CD4-positive, alpha-beta memory T cell (primary cell): ENCODE results near the gene SV2B. TPM values are rescaled to one million over a fixed set of nuclear protein-coding genes. Genes with fewer than 3 reads are reported as not detected.
A peak's percentile ranks its signal among the peaks of the same experiment; 100 is the strongest.

ENCODE experiments used
- CTCF ChIA-PET: fragments of 350-600 bp; sonication (Branson Sonifier 250); formaldehyde crosslinking; loops from one replicate; lab custom pipeline; 2021; ENCODE audit warnings: inconsistent platforms; ENCODE audit not compliant: partially characterized antibody; lab: Charles Lee
- POLR2A ChIA-PET: fragments of 350-600 bp; sonication (Branson Sonifier 250); formaldehyde crosslinking; loops from one replicate; lab custom pipeline; 2021; ENCODE audit not compliant: partially characterized antibody; lab: Charles Lee
- DNase-seq, 5 donors: peaks; one replicate each; pipeline versions ENCODE4 v3.0.0 to v3.0.0-alpha.2; 2020 to 2022; ENCODE audit warnings: mixed read lengths in 1 of 5
- H3K27ac ChIP-seq: one replicate; pipeline ENCODE4 v1.7.0; 2013; ENCODE audit warnings: low read depth, low read length
- H3K27me3 ChIP-seq: 2 replicates; pipeline ENCODE4 v1.7.0; 2013; ENCODE audit warnings: mild to moderate bottlenecking, low read length, moderate library complexity; ENCODE audit not compliant: insufficient read depth
- H3K36me3 ChIP-seq: 2 replicates; pipeline ENCODE4 v1.7.0; 2013; ENCODE audit warnings: mild to moderate bottlenecking, low read length, moderate library complexity; ENCODE audit not compliant: insufficient read depth
- H3K4me1 ChIP-seq: 2 replicates; pipeline ENCODE4 v1.7.0; 2013; ENCODE audit warnings: mild to moderate bottlenecking, low read length, moderate library complexity; ENCODE audit not compliant: insufficient read depth
- H3K4me3 ChIP-seq, 2 donors: one replicate each; pipeline ENCODE4 v1.7.0; 2013; ENCODE audit warnings: low read length in 2 of 2, mild to moderate bottlenecking in 1 of 2
- H3K9me3 ChIP-seq, 2 donors: one replicate each; pipeline ENCODE4 v1.7.0; 2013; ENCODE audit warnings: low read length in 2 of 2, control low read depth in 1 of 2; ENCODE audit not compliant: control insufficient read depth in 1 of 2
- H3K27ac Mint-ChIP-seq, 7 donors: one replicate each; pipeline ENCODE4 v1.8.0; 2020 to 2021; ENCODE audit warnings: mixed read lengths in 7 of 7, mild to moderate bottlenecking in 6 of 7, inconsistent platforms in 3 of 7, moderate library complexity in 3 of 7
- H3K27me3 Mint-ChIP-seq, 2 donors: one replicate each; pipeline ENCODE4 v1.8.0; 2020 to 2021; ENCODE audit warnings: mixed read lengths in 2 of 2
- H3K36me3 Mint-ChIP-seq, 2 donors: one replicate each; pipeline ENCODE4 v1.8.0; 2020 to 2021; ENCODE audit warnings: mixed read lengths in 2 of 2, inconsistent platforms in 1 of 2, mild to moderate bottlenecking in 1 of 2
- H3K4me1 Mint-ChIP-seq, 4 donors: one replicate each; pipeline ENCODE4 v1.8.0; 2020 to 2021; ENCODE audit warnings: mixed read lengths in 4 of 4, mild to moderate bottlenecking in 1 of 4
- H3K4me3 Mint-ChIP-seq, 8 donors: one replicate each; pipeline ENCODE4 v1.8.0; 2020 to 2021; ENCODE audit warnings: mixed read lengths in 8 of 8, mild to moderate bottlenecking in 7 of 8, moderate library complexity in 6 of 8, inconsistent platforms in 3 of 8
- H3K9me3 Mint-ChIP-seq, 8 donors: one replicate each; pipeline ENCODE4 v1.8.0; 2020 to 2021; ENCODE audit warnings: mixed read lengths in 8 of 8, mild to moderate bottlenecking in 5 of 8, inconsistent platforms in 3 of 8, moderate library complexity in 1 of 8
- intact Hi-C: fragments of 100-400 bp; cut with micrococcal nuclease; formaldehyde crosslinking; loops from one replicate; pipeline ENCODE4 v1.15.1; 2023
- polyA plus RNA-seq, 2 donors: library from polyadenylated mRNA; unstranded; fragments of 300-500 nt; fragmentation: Illumina TruSeq; gene quantifications; one replicate each; pipeline ENCODE4 v1.2.3, GENCODE V29; 2021
- total RNA-seq, 2 experiments: library from RNA; stranded (reverse); gene quantifications; one replicate each; pipeline ENCODE4 v1.2.3, GENCODE V29; 2021

Gene SV2B
- total and polyA plus RNA-seq, 4 experiments from 2014 or later: 0.03 TPM; not detected in 3

GRCh38 chr15:91289324-91289723 is 189.3 kb downstream of the SV2B start:
- POLR2A ChIA-PET: no interaction called here
- Mint-ChIP-seq H3K36me3 (no peaks in the 10 kb centered on the region), H3K4me1 (peaks cover 0 to 1% (median 0%) of the 10 kb centered on the region in 4 donors), H3K4me3 (no peak overlapping the region), H3K27ac (no peak overlapping the region), H3K27me3 (peaks cover 3 to 4% of the 10 kb centered on the region in 2 donors), H3K9me3 (no peaks in the 10 kb centered on the region)
- H3K36me3 ChIP-seq: no peaks in the 10 kb centered on the region
- CTCF ChIA-PET: interaction anchor here (2.5 kb wide), 1 partner anchor 13 kb away, joined by 11 read pairs; no protein-coding TSS in a partner anchor
- DNase-seq: no peak
- no peaks in the 10 kb centered on the region for H3K9me3 ChIP-seq
- no peaks in the 10 kb centered on the region for H3K4me1 ChIP-seq
- H3K27ac ChIP-seq: no peak overlapping the region
- H3K27me3 ChIP-seq: no peaks in the 10 kb centered on the region
- intact Hi-C loops: no loop called here
- no peak overlapping the region for H3K4me3 ChIP-seq

DNA sequence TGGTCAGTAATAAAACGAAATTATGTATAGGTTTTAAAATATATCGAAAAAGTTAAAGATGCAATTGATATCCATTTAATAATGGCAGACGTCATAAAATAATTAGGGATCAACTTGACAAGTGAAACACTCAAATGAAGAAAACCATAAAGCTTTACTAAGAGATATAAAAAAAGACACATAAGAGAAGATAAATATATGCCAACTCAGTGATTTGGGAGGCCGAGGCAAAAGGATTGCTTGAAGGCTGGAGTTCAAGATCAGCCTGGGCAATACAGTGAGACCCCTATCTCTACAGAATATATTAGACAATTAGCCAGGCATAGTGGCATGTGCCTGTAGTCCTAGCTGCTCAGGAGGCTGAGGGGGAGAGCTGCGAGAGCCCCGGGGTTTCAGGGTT is 190.5 kb downstream of the SV2B start:
- H3K36me3 ChIP-seq: no peaks in the 10 kb centered on the region
- ChIA-PET CTCF (interaction anchor here (1.3 to 2.5 kb wide), 2 partner anchors 12 to 19 kb away, joined by 3 to 11 read pairs; no protein-coding TSS in a partner anchor), POLR2A (no interaction called here)
- H3K4me3 ChIP-seq: no peak overlapping the region
- DNase-seq: no peak
- H3K27ac Mint-ChIP-seq: no peak overlapping the region
- no peak overlapping the region for H3K4me3 Mint-ChIP-seq
- H3K9me3 Mint-ChIP-seq: no peaks in the 10 kb centered on the region
- H3K4me1 ChIP-seq: no peaks in the 10 kb centered on the region
- H3K27me3 Mint-ChIP-seq: peaks cover 3 to 4% of the 10 kb centered on the region in 2 donors
- intact Hi-C loops: no loop called here
- H3K36me3 Mint-ChIP-seq: no peaks in the 10 kb centered on the region
- H3K27ac ChIP-seq: no peak overlapping the region
- H3K9me3 ChIP-seq: no peaks in the 10 kb centered on the region
- no peaks in the 10 kb centered on the region for H3K27me3 ChIP-seq
- H3K4me1 Mint-ChIP-seq: peaks cover 0 to 1% (median 0%) of the 10 kb centered on the region in 4 donors

DNA sequence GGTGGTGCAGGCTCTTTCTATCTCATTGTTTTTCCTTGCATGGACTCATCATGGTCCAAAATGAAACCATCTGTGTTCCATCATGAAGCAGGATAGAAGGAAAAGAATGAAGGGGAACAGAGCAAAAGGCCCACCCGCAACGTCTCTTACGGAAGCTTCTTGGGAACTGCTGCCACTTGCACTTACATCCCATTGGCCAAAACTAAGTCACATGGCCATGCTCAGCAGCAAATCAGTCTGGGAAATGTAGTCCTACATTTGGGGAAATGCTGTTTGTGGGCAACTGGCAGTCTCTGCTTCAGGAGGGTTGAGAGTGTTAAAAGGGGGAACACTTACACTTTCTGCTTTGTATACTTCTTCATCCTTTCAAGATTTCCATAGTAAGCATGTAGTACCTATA is 191.6 kb downstream of the SV2B start:
- no peak for DNase-seq
- peaks cover 0 to 1% (median 0%) of the 10 kb centered on the region in 4 donors for H3K4me1 Mint-ChIP-seq
- ChIA-PET CTCF (interaction anchor here (2.5 kb wide), 1 partner anchor 11 kb away, joined by 11 read pairs; no protein-coding TSS in a partner anchor), POLR2A (no interaction called here)
- no peak overlapping the region for H3K27ac ChIP-seq
- no peaks in the 10 kb centered on the region for H3K36me3 Mint-ChIP-seq
- H3K27me3 Mint-ChIP-seq: peaks cover 2 to 3% of the 10 kb centered on the region in 2 donors
- intact Hi-C loops: no loop called here
- H3K27ac Mint-ChIP-seq: no peak overlapping the region
- no peaks in the 10 kb centered on the region for H3K4me1 ChIP-seq
- no peak overlapping the region for H3K4me3 ChIP-seq
- no peaks in the 10 kb centered on the region for H3K9me3 Mint-ChIP-seq
- no peaks in the 10 kb centered on the region for H3K36me3 ChIP-seq
- H3K4me3 Mint-ChIP-seq: no peak overlapping the region
- no peaks in the 10 kb centered on the region for H3K9me3 ChIP-seq
- no peaks in the 10 kb centered on the region for H3K27me3 ChIP-seq

DNA sequence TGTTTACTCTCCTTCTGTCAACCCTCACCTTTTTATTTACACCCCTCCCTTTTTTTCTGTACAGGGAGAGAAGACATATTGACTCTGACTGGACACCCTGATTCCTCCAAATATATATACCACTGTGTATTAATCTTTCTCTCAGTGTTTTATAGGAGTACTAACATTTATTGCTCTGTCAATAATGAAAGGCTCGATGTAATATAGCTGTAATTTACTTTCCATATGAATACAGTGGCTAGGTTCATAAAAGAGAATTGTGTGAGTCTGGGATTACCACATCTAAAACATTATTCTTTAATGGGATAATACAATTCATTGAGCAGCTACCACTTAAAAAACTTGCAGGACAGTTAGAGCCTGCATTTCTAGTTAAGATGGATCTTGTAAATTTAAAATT is 194.3 kb downstream of the SV2B start:
- Histone ChIP-seq H3K27me3 (no peaks in the 10 kb centered on the region), H3K9me3 (no peaks in the 10 kb centered on the region), H3K4me3 (no peak overlapping the region), H3K27ac (no peak overlapping the region), H3K36me3 (no peaks in the 10 kb centered on the region), H3K4me1 (no peaks in the 10 kb centered on the region)
- Mint-ChIP-seq H3K4me3 (no peak overlapping the region), H3K27me3 (peaks cover 5 to 6% of the 10 kb centered on the region in 2 donors), H3K27ac (no peak overlapping the region), H3K9me3 (no peaks in the 10 kb centered on the region), H3K4me1 (peaks cover 0 to under 1% (median 0%) of the 10 kb centered on the region in 4 donors), H3K36me3 (no peaks in the 10 kb centered on the region)
- DNase-seq: no peak
- CTCF ChIA-PET: interaction anchor here (1.0 to 2.0 kb wide), 2 partner anchors 8 to 22 kb away, joined by 3 to 8 read pairs; no protein-coding TSS in a partner anchor
- POLR2A ChIA-PET: no interaction called here
- intact Hi-C loops: no loop called here

DNA sequence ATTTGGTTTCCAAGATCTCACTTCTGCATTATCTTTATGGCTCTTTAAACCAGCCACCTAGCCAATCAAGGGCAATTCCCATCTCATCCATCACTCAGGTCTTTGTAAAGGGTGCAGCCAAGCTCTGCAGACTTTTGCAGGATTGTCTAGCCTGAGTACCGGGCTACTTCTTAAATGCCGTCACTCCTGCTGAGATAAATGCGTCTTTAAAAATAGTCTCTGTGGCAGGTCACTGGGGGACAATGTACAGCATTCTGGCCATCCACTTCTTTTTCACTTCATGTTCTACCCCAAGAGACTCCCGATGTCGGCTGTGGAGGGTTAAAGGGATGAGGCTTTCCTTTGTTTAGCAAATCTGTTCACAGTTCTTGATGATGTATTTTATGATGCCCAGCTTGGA is 194.7 kb downstream of the SV2B start:
- peaks cover 4 to 5% of the 10 kb centered on the region in 2 donors for H3K27me3 Mint-ChIP-seq
- H3K36me3 ChIP-seq: no peaks in the 10 kb centered on the region
- no peak overlapping the region for H3K4me3 Mint-ChIP-seq
- no peaks in the 10 kb centered on the region for H3K27me3 ChIP-seq
- POLR2A ChIA-PET: no interaction called here
- CTCF ChIA-PET: interaction anchor here (2.0 kb wide), 1 partner anchor 22 kb away, joined by 8 read pairs; no protein-coding TSS in a partner anchor
- no peaks in the 10 kb centered on the region for H3K36me3 Mint-ChIP-seq
- H3K4me1 Mint-ChIP-seq: no peaks in the 10 kb centered on the region
- no peak overlapping the region for H3K27ac ChIP-seq
- intact Hi-C loops: no loop called here
- no peaks in the 10 kb centered on the region for H3K9me3 ChIP-seq
- no peaks in the 10 kb centered on the region for H3K4me1 ChIP-seq
- DNase-seq: no peak
- no peak overlapping the region for H3K27ac Mint-ChIP-seq
- no peak overlapping the region for H3K4me3 ChIP-seq
- no peaks in the 10 kb centered on the region for H3K9me3 Mint-ChIP-seq

GRCh38 chr15:91298101-91298500 is 198.0 kb downstream of the SV2B start:
- H3K27me3 ChIP-seq: no peaks in the 10 kb centered on the region
- Mint-ChIP-seq H3K36me3 (no peaks in the 10 kb centered on the region), H3K4me3 (no peak overlapping the region), H3K27me3 (peaks cover 6 to 7% of the 10 kb centered on the region in 2 donors), H3K27ac (no peak overlapping the region), H3K4me1 (peaks cover 3 to 6% (median 5%) of the 10 kb centered on the region in 4 donors), H3K9me3 (no peaks in the 10 kb centered on the region)
- H3K4me3 ChIP-seq: no peak overlapping the region
- H3K4me1 ChIP-seq: peaks cover 6% of the 10 kb centered on the region
- H3K36me3 ChIP-seq: no peaks in the 10 kb centered on the region
- no peaks in the 10 kb centered on the region for H3K9me3 ChIP-seq
- no peak for DNase-seq
- intact Hi-C loops: no loop called here
- no peak overlapping the region for H3K27ac ChIP-seq
- CTCF ChIA-PET: interaction anchor here (0.7 to 1.7 kb wide), 5 partner anchors 11 to 781 kb away, joined by 3 to 9 read pairs (median 5); no protein-coding TSS in a partner anchor
- POLR2A ChIA-PET: no interaction called here

DNA sequence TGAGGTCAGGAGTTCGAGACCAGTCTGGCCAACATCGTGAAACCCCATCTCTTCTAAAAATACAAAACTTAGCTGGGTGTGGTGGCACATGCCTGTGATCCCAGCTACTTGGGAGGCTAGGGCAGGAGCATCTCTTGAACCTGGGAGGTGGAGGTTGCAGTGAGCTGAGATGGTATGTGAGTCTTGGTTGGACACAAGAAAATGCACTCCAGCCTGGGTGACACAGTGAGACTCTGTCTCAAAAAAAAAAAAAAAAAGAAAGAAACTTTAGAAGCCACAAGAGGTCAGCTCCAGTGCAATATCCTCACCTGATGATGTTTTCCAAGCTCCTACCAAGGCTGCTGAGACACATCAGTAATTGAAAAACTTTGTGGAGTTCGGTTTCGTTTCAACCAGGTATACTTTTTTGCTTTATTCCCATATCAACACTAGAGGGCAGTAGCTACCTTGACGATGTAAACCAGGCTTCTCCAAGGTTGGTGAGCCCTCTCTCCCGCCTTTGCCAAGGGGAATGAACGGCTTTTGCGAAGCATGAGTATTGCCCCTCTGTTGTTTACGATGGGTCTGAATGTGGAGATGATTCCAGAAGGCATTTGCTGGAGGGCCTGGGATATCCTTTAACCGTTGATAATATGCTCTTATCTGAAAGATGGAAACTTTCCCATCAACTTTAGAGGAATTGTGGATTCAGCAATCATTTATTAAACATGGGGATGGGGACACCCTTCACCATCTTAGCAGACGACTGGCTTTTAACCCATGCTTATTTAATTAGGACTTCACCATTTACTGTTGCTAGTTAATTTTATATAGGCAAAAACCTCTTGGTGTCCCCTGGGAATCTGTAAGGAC is 202.8 kb downstream of the SV2B start:
- Mint-ChIP-seq H3K27me3 (peaks cover 2 to 6% of the 10 kb centered on the region in 2 donors), H3K4me3 (peak overlapping the region in 6 of 8 donors; percentile 40 to 76 (median 58)), H3K36me3 (no peaks in the 10 kb centered on the region), H3K9me3 (no peaks in the 10 kb centered on the region), H3K4me1 (peaks cover 21 to 46% (median 34%) of the 10 kb centered on the region in 4 donors), H3K27ac (peak overlapping the region in 4 of 7 donors; percentile 1 to 65 (median 32))
- Histone ChIP-seq H3K36me3 (no peaks in the 10 kb centered on the region), H3K4me1 (peaks cover 47% of the 10 kb centered on the region), H3K9me3 (no peaks in the 10 kb centered on the region), H3K4me3 (no peak overlapping the region), H3K27ac (no peak overlapping the region), H3K27me3 (no peaks in the 10 kb centered on the region)
- intact Hi-C loops: loop anchor here (1.0 to 10.0 kb wide), 7 partner anchors 122 to 774 kb away; partner anchors contain the start of gene SLCO3A1
- ChIA-PET POLR2A (interaction anchor here (0.7 kb wide), 1 partner anchor 390 kb away, joined by 4 read pairs; no protein-coding TSS in a partner anchor), CTCF (interaction anchor here (0.7 to 5.1 kb wide), 36 partner anchors 9 to 779 kb away, joined by 3 to 48 read pairs (median 4); no protein-coding TSS in a partner anchor)
- DNase-seq: peak in 4 of 5 donors; percentile 54 to 63 (median 58)
